HepG2 (cell line): ENCODE data around the gene GZF1. TPM values are rescaled to one million over a fixed set of nuclear protein-coding genes. Genes with fewer than 3 reads are reported as not detected.
A peak's percentile ranks its signal among the peaks of the same experiment; 100 is the strongest.

Source experiments
- AGO2 ChIP-seq: fragments of 200-400 bp; formaldehyde crosslinking; optimal IDR thresholded peaks from 2 replicates; pipeline ENCODE3; 2017; ENCODE audit warnings: mild to moderate bottlenecking, low read depth, low read length, moderate library complexity
- ATF2 ChIP-seq: sonication (generic); formaldehyde crosslinking; IDR thresholded peaks from 2 replicates; pipeline ENCODE4 v1.4.0; 2020; ENCODE audit warnings: missing genetic modification reagents
- ATF4 ChIP-seq, 2 experiments: fragments of 450-650 bp in 1 of 2; sonication (generic) in 1 of 2; formaldehyde crosslinking; IDR thresholded peaks; 2 replicates each; pipeline versions ENCODE4 v1.5.0 to v1.8.0; 2020 to 2022; ENCODE audit warnings: mild to moderate bottlenecking in 1 of 2, missing genetic modification reagents in 1 of 2
- CENPX ChIP-seq: sonication (generic); formaldehyde crosslinking; IDR thresholded peaks from 2 replicates; pipeline ENCODE4 v1.9.0; 2021; ENCODE audit warnings: mild to moderate bottlenecking, missing genetic modification reagents, moderate library complexity
- CHCHD3 ChIP-seq: sonication (generic); formaldehyde crosslinking; IDR thresholded peaks from 2 replicates; pipeline ENCODE4 v1.8.0; 2022; ENCODE audit warnings: mild to moderate bottlenecking, missing genetic modification reagents, moderate library complexity
- FOXA1 ChIP-seq, 2 experiments: fragments of 450-650 bp in 1 of 2; sonication (generic) in 1 of 2; formaldehyde crosslinking in 1 of 2; IDR thresholded peaks; 2 replicates each; pipeline versions ENCODE4 v1.4.0 to v1.6.1; 2016 to 2020; ENCODE audit warnings: missing genetic modification reagents in 1 of 2
- FOXK1 ChIP-seq: sonication (generic); formaldehyde crosslinking; IDR thresholded peaks from 2 replicates; pipeline ENCODE4 v1.4.0; 2020; ENCODE audit warnings: low read depth, missing genetic modification reagents, borderline replicate concordance
- GATAD2A ChIP-seq: IDR thresholded peaks from 2 replicates; pipeline ENCODE4 v1.6.1; 2016
- HDAC2 ChIP-seq: sonication (generic); formaldehyde crosslinking; IDR thresholded peaks from 2 replicates; pipeline ENCODE4 v1.4.0; 2020; ENCODE audit warnings: missing genetic modification reagents
- HMG20B ChIP-seq: conservative IDR thresholded peaks from 2 replicates; pipeline ENCODE4 v1.6.1; 2016; ENCODE audit warnings: missing genetic modification reagents, missing compliant biosample characterization
- HMGA1 ChIP-seq: sonication (generic); formaldehyde crosslinking; conservative IDR thresholded peaks from 2 replicates; pipeline ENCODE4 v1.4.0; 2020; ENCODE audit warnings: missing genetic modification reagents
- MAF1 ChIP-seq: sonication (generic); formaldehyde crosslinking; IDR thresholded peaks from 2 replicates; pipeline ENCODE4 v1.5.0; 2020; ENCODE audit warnings: missing genetic modification reagents, borderline replicate concordance
- MEF2D ChIP-seq: sonication (generic); formaldehyde crosslinking; IDR thresholded peaks from 2 replicates; pipeline ENCODE4 v1.5.1; 2020; ENCODE audit warnings: mild to moderate bottlenecking, missing genetic modification reagents
- NR0B2 ChIP-seq: sonication (generic); formaldehyde crosslinking; IDR thresholded peaks from 2 replicates; pipeline ENCODE4 v1.4.0; 2020; ENCODE audit warnings: mild to moderate bottlenecking, missing genetic modification reagents
- POLR2G ChIP-seq: fragments of 200-400 bp; formaldehyde crosslinking; IDR thresholded peaks from 2 replicates; pipeline ENCODE4 v1.6.1; 2018; ENCODE audit warnings: mild to moderate bottlenecking, low read depth, low read length, moderate library complexity
- SNAPC2 ChIP-seq: sonication (generic); formaldehyde crosslinking; IDR thresholded peaks from 2 replicates; pipeline ENCODE4 v1.8.1; 2022; ENCODE audit warnings: mild to moderate bottlenecking, missing genetic modification reagents
- THAP8 ChIP-seq: sonication (generic); formaldehyde crosslinking; IDR thresholded peaks from 2 replicates; pipeline ENCODE4 v1.5.1; 2020; ENCODE audit warnings: missing genetic modification reagents, mild to moderate bottlenecking, borderline replicate concordance
- ZBTB2 ChIP-seq: sonication (generic); formaldehyde crosslinking; IDR thresholded peaks from 2 replicates; pipeline ENCODE4 v1.8.0; 2022; ENCODE audit warnings: low read depth, missing genetic modification reagents
- ZIK1 ChIP-seq: sonication (generic); formaldehyde crosslinking; IDR thresholded peaks from 2 replicates; pipeline ENCODE4 v1.5.0; 2020; ENCODE audit warnings: mild to moderate bottlenecking, low read depth, missing genetic modification reagents, borderline replicate concordance
- ZNF264 ChIP-seq: sonication (generic); formaldehyde crosslinking; IDR thresholded peaks from 2 replicates; pipeline ENCODE4 v1.4.0; 2020; ENCODE audit warnings: missing genetic modification reagents
- ZNF354B ChIP-seq: sonication (generic); formaldehyde crosslinking; IDR thresholded peaks from 2 replicates; pipeline ENCODE4 v1.8.0; 2022; ENCODE audit warnings: mild to moderate bottlenecking, missing genetic modification reagents
- ZNF530 ChIP-seq: sonication (generic); formaldehyde crosslinking; IDR thresholded peaks from 2 replicates; pipeline ENCODE4 v1.5.0; 2020; ENCODE audit warnings: low read depth, mild to moderate bottlenecking, missing genetic modification reagents
- ZNF543 ChIP-seq: sonication (generic); formaldehyde crosslinking; IDR thresholded peaks from 2 replicates; pipeline ENCODE4 v1.4.0; 2020; ENCODE audit warnings: mild to moderate bottlenecking, missing genetic modification reagents
- ZNF605 ChIP-seq: sonication (generic); formaldehyde crosslinking; IDR thresholded peaks from 2 replicates; pipeline ENCODE4 v1.8.0; 2022; ENCODE audit warnings: mild to moderate bottlenecking, missing genetic modification reagents
- ZSCAN12 ChIP-seq: sonication (generic); formaldehyde crosslinking; IDR thresholded peaks from 2 replicates; pipeline ENCODE4 v1.9.0; 2021; ENCODE audit warnings: mild to moderate bottlenecking, missing genetic modification reagents
- ZSCAN25 ChIP-seq: sonication (generic); formaldehyde crosslinking; IDR thresholded peaks from 2 replicates; pipeline ENCODE4 v1.8.0; 2022; ENCODE audit warnings: mild to moderate bottlenecking, missing genetic modification reagents
- polyA plus RNA-seq, 8 experiments: library from polyadenylated mRNA; depleted of rRNA in 3 of 8; stranded (reverse) in 7 of 8; unstranded in 1 of 8; fragments of >200 nt; fragmentation: Illumina TruSeq in 4 of 8; extraction: Trizol in 4 of 8; gene quantifications; 2 replicates each; pipeline versions ENCODE4 v1.2.1 to v1.2.3, GENCODE V29; 2011 to 2016; ENCODE audit warnings: low read depth in 4 of 8, missing spikeins in 1 of 8, mixed read lengths in 1 of 8; ENCODE audit not compliant: insufficient read depth in 1 of 8
- total RNA-seq, 5 experiments: library from RNA; depleted of rRNA; stranded (reverse); fragments of >200 nt; fragmentation: Illumina TruSeq; extraction: Trizol; gene quantifications; 2 replicates each; pipeline ENCODE4 v1.2.3, GENCODE V29; 2016; ENCODE audit warnings: low read depth in 1 of 5

GZF1 gene
- total and polyA plus RNA-seq, 2 of the 13 experiments (the other 11 are each of a cell fraction or from before 2014, with no cell fraction given): 16.9 to 26.0 TPM

- TF ChIP-seq ZBTB2 (CRISPR knock-in tag) (no peak), CENPX (CRISPR knock-in tag) (no peak), ZNF354B (CRISPR knock-in tag) (0 out of 2 replicates have a peak, but pooled peaks have one; percentile 28), ATF2 (CRISPR knock-in tag) (no peak), MEF2D (CRISPR knock-in tag) (peak; percentile 26; the same call in 1 of the 2 replicates), NR0B2 (CRISPR knock-in tag) (no peak), ZIK1 (CRISPR knock-in tag) (no peak), ZNF605 (no peak), HMG20B (CRISPR knock-in tag) (peak; percentile 79), CHCHD3 (CRISPR knock-in tag) (no peak), ZNF264 (CRISPR knock-in tag) (peak; percentile 69; the same call in 1 of the 2 replicates), SNAPC2 (0 out of 2 replicates have a peak, but pooled peaks have one; percentile 35), ZSCAN12 (CRISPR knock-in tag) (no peak), MAF1 (CRISPR knock-in tag) (no peak), POLR2G (no peak), ZSCAN25 (peak; percentile 21; the same call in 1 of the 2 replicates), ATF4 (CRISPR knock-in tag; IDR thresholded peaks at IDR 0.05) (peak in 1 of 2 experiments; percentile 26; a peak in 1 of 4 replicates), GATAD2A (CRISPR knock-in tag) (peak; percentile 88), AGO2 (no peak), THAP8 (no peak), FOXK1 (peak; percentile 85; the same call in 1 of the 2 replicates), FOXA1 (IDR thresholded peaks at IDR 0.05) (no peak), FOXA1 (CRISPR knock-in tag; IDR thresholded peaks at IDR 0.05) (peak; percentile 93), HDAC2 (CRISPR knock-in tag) (no peak), ZNF530 (CRISPR knock-in tag) (no peak), ZNF543 (no peak), HMGA1 (no peak)
These were observed 24.5 kb downstream of the GZF1 start (continued) for GRCh38 chr20:23386304-23387117.
